Loucy (cell line): Measurements from ENCODE around the gene TRPM2.

Experiments used
- EZH2phosphoT487 ChIP-seq: fragments of 200-600 bp; IDR thresholded peaks from 2 replicates; pipeline ENCODE4 v1.6.1; 2018; ENCODE audit warnings: antibody characterized with exemption, mild to moderate bottlenecking, moderate library complexity, borderline replicate concordance
- TF ChIP-seq, protein P1 (sequence below): fragments of 200-600 bp; sonication (generic); conservative IDR thresholded peaks from 2 replicates; pipeline ENCODE4 v1.5.1; 2014; ENCODE audit warnings: mild to moderate bottlenecking, antibody characterized with exemption, low read length

- TF ChIP-seq EZH2phosphoT487, result no peak
- TF ChIP-seq, protein P1, sequence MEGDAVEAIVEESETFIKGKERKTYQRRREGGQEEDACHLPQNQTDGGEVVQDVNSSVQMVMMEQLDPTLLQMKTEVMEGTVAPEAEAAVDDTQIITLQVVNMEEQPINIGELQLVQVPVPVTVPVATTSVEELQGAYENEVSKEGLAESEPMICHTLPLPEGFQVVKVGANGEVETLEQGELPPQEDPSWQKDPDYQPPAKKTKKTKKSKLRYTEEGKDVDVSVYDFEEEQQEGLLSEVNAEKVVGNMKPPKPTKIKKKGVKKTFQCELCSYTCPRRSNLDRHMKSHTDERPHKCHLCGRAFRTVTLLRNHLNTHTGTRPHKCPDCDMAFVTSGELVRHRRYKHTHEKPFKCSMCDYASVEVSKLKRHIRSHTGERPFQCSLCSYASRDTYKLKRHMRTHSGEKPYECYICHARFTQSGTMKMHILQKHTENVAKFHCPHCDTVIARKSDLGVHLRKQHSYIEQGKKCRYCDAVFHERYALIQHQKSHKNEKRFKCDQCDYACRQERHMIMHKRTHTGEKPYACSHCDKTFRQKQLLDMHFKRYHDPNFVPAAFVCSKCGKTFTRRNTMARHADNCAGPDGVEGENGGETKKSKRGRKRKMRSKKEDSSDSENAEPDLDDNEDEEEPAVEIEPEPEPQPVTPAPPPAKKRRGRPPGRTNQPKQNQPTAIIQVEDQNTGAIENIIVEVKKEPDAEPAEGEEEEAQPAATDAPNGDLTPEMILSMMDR, result no peak
Measured at GRCh38 chr21:44354001-44354405, 582 bp downstream of the TRPM2 start.
